Activated effector memory CD4-positive, alpha-beta T cell treated with anti-CD3 and anti-CD28 coated beads, Interleukin-2, amount 50 U/mL, for 16 hours (primary cell): Measurements from ENCODE around the gene CTSW.
A peak's percentile ranks its signal among the peaks of the same experiment; 100 is the strongest.
"Not testable (repeated sequence)": the region's sequence is repeated elsewhere in the genome, so short reads cannot be mapped to it uniquely, and the experiment has no call there.

ENCODE experiments used
- DNase-seq: peaks from one replicate; pipeline ENCODE4 v3.0.0-alpha.2; 2020

The CTSW gene

DNA sequence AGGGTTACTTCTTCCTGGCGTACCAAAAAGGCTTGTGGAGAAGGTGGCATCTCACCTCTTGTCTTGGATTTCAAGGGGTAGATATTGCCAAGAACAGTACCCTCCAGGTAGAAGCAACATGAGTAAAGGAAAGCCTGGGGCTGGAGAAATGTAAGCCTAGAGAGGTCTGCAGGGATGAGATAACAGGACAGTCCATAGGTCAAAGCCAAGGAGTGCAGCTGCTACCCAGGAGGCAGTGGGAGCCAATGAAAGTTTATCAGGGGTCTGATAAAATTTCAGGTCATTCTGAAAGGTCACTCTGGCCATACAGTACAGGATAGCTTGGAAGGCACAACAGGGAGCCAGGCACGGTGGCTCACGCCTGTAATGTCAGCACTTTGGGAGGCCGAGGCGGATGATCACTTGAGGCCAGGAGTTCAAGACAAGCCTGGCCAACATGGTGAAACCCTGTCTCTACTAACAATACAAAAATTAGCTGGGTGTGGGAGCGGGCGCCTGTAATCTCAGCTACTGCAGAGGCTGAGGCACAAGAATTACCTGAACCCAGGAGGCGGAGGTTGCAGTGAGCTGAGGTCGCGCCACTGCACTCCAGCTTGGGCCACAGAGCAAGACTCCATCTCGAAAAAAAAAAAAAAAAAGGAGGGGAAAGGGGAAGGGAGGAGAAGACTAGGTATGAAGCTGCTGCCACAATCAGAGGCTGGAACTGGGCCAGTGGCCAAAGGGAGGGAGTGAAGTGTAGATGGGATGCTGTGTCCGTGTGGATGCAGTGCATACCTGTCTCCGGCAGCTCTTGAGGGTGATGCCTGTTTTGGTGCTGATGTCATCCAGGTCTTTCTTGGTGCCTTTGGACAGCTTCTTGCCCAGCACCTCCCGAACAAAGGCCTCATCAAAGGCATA, 7.4 kb downstream of the CTSW start:
- DNase-seq = no peak

DNA sequence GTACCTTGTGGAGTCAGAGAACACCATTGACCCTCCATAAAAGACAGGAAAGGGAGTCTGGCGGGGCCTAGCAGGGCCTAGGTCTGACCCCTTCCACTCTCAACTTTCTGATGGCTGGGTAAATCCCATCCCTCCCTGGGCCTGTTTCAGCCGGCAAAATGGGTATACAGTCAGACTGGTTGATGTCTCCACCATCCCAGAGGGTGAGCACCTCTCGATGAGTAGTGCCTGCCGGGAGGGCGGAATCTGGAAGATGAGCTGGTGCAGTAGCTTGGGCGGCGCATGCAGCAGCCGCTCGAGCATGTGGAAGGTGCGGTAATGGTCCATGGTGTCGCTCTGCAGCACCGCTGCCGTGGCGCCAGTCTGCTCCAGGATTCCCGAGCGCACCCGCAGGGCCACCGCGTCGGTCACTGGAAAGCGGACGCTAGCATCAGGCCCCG, 8.1 kb downstream of the CTSW start:
- no peak for DNase-seq

DNA sequence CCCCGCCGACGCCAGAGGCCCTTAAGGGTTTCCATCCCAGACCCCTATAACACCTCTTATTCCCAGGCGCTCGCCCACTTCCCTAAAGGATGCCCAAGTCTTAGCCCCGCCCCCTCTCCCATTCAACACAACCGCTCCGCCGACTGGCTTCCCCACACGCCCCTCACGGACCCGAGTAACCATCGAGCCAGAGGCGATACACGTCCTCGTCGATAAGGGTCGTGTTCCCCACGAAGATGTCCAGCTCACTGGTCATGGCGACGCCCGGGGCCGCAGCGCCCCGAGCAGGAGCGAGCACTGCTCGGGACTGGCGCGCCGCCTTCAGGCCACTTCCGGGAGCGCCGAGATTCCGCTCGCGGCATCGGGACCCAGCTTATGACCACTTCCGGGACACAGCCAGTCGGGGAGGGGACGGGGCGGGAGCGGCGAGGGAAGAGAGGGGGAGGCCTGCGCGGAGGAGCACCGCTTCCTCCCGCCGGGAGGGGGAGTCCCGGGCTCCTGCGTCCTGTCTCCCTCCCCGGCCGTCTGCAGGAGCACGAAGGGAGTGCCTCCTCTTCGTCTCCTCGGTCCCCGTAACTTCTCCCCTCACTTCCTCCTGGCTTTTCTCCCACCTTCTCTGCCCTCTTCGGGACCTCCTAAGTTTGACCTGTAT, 8.7 kb downstream of the CTSW start, which contains the start of gene FIBP:
Gene FIBP, minus strand, starts transcription at position 309 of the 652 bp plus-strand sequence. Its CDS starts 53 bp downstream, at position 256.
- peak; percentile 98 for DNase-seq

DNA sequence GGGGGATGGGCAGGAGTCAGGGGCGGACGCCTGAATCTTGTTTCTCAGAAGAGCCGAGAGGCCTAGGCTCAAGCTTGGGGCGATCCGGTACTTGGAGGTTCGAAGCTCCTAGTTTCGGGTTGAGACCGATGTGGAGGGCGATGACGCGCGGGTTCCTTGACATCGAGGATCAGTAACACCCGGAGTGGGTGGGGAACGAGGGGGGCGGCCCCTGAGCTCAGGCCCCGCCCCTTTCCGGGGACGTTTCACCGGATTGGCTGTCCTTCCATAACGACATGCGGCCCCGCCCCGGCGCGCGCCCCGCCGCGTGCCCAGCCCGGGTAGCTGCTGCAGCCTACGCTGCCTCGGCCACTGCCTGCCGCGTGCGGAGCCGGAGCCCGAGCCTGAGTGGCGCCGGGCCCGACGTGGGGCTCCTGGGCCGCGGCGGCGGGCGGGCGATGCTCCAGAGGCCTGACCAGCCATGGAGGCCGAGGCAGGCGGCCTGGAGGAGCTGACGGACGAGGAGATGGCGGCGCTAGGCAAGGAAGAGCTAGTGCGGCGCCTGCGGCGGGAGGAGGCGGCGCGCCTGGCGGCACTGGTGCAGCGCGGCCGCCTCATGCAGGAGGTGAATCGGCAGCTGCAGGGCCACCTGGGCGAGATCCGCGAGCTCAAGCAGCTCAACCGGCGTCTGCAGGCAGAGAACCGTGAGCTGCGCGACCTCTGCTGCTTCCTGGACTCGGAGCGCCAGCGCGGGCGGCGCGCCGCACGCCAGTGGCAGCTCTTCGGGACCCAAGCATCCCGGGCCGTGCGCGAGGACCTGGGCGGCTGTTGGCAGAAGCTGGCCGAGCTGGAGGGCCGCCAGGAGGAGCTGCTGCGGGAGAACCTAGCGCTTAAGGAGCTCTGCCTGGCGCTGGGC, 10.9 kb downstream of the CTSW start, which contains the start of gene CCDC85B:
Gene CCDC85B, plus strand, starts transcription at position 350 of the 895 bp plus-strand sequence. Its CDS starts 111 bp downstream, at position 461.
- peak; percentile 99 for DNase-seq

DNA sequence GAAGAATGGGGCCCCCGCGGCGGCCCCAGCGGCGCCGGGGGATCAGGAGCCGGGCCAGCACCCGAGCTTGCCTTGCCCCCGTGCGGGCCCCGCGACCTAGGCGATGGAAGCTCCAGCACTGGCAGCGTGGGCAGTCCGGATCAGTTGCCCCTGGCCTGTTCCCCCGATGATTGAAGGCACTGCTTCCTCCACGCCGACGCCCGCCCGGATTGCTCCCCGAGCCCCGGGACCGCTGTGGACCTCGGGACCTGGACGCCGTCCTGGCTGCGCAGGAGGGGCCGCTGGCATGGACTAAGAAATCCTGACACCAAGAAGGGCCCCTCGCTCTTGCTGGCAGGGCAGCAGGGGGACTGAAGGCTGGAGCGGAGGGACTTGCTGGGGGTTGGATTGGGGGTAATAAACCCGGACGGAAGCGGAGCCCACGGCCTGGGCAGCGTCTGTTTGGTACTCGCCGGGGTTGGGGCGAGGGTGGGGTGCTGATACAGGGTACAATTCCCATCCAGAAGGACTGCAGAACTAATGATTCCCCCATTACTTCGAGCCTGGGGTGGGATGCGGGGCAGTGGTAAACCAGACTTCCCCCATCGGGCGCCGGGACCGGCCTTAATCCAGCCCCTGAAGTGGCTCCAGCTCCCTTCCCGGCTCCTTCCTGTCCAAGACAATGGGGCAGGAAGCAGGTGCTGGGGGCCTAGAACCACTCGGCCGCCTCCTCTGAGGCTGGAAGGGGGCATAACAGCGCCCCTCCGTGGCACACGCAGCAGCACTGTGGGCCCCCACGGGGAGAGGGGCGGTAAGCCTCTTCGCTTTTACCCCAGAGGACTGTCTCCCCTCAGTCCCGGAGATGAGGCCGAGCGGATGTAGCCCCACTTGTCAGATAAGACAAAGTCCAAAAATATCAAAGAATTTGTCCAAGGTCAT, 11.8 kb downstream of the CTSW start:
- DNase-seq = peak; percentile 74

DNA sequence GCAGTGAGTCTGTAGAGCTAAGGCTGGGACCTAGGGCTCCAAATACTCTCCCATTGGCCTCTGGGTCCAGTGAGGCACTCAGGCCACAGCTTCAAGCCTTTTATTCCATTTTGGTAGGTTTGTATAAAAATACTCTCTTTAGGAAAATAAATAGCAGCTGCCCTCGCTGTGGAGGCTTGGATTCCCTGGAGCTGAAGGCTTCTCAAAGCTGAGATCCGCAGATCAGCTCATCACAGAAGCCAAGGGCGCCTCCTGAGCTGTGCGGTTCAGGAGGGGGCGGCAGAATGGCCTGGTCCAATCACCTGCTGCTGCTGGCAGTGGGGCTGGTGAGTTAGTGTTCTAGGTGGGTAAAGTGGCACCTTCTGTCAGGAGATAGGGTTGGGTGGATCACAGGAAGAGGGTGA, 12.5 kb downstream of the CTSW start:
- DNase-seq = not testable (repeated sequence)

DNA sequence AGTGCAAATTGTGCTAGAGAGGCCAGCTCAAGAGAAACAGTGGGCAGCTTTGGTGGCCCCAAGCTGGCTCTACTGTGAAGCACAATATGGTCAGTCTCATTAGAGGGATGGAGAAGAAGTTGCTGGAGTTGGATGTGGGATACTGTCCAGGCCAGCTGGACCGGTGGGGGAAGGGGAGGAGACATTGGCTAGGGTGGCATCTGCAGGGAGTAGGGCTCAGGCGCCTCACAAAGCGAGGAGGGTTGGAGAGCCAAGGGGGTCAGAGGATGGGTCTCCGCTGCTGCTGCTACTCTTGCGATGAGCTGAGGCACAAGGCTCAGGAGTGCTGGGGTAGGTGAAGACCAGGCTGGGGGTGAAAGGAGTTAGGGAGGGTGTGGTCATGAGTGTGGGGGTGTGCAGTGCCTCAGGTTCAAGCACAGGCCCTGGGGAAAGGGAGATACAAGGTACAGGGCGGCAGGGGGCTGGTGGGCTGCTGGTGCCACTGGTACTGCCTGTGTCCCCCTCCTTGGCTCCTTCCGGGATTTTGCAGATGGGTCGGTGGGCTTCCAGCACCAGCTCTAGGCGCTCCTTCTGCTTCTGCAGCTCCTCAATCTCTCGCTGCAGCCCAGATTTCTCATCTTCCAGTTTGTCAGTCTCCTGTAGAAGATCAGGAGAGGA, 13.2 kb downstream of the CTSW start:
- no peak for DNase-seq

DNA sequence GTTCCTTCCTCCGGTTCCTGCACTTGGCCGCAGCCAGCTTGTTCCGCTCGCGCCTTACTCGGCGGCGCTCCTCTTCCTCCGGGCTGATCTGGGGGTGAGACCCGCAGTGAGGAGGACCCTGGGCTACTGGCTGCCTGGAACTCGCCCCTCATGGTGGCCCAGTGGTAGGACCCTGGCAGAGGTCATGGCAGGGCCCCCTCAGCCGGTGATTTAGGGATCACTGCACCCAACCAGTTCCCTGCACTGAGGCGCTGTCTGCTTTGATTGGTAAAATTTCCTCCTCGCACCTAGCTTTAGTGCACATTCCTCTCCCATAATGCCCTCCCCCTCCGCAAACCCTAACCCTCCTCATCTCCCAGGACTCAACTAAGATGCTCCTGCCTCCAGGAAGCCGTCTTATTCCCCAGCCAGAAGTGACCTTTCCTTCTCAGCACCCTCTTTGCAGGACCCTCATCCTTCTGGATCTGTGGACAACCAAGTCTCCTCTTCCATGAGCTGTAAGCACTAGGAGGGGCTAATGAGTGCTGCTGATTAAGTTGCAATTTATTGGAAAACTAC, 14.5 kb downstream of the CTSW start:
- peak; percentile 79 for DNase-seq

DNA sequence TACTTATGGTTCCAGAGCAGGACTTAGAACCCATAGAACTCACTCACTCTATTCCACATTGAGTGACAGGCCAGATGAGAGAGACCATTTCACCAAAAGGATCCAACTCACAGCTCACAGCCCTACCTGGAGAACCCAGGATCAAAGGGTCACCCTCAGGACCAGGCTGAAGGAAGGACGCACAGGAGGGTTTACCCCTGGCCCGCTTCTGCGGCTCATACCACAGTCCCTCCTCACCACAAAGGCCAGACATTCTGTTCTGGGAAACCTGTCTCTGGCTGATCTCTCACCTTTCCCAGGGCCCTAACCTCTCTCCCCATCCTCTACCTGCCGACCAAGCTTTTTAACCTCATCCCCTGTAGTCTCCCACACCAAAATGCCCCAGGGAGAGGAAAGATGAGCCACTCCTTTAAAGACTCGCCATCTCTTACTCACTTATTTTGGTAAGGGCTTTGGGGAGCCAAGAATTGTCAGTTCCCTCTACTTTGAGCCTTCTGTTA, 15.9 kb downstream of the CTSW start:
- DNase-seq = no peak

DNA sequence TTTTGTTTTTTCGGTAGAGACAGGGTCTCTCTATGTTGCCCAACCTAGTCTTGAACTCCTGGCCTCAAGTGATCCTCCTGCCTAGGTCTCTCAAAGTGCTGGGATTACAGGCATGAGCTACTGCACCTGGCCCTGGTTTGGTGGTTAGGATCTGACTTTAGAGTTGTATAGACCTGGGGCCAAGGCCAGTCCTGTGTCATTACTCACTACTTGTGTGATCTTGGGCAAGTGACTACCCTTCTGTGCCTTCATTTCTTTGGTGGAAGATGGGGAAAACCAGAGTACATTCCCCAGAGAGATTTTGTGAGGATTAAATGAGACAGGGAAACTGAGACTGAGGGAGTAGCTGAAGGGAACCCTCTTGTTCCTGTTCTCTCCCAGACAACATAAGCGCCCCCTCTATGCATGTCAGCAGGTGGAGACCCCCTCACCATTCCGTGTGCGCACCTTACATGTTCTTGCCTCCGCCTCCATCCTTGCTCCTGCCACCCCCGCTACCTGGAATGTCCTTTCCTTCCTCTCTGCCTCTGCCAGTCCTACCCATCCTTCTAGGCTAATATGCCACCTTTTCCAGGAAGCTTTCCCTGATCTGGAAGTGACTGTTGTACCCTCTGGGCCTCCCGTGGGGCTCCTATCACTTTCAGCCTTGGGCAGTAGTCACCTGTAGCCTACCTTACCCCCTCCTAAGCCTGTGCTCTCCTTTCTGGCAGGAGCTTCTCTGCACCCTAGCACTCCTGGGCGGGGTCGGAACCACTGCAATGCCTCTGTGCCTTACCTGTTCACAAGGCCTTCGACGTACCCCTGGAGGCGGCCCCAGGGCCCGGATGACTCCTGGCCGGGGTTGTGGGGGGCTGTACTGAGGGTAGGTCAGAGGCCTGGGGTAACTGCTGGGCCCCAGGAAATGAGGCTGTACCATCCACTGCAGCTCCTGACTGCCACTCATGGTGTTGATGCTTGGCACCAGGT, 16.7 kb downstream of the CTSW start:
- no peak for DNase-seq

DNA sequence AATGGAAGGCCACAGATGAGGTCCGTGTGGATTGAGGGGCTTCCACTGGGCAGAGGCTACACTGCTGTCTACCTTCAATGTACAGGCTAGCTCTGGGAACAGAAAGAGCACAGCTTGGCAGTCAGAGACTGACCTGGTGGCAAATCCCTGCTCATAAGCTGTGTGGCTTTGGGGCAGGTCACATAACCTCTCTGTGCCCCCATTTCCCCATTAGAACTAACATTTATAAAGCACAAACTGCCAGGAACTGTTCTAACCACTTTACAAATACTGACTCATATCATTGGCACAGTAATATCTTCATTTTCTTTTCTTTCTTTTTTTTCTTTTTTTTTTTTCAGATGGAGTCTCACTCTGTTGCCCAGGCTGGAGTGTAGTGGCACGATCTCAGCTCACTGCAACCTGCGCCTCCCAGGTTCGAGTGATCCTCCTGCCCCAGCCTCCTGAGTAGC, 17.4 kb downstream of the CTSW start:
- DNase-seq = no peak

DNA sequence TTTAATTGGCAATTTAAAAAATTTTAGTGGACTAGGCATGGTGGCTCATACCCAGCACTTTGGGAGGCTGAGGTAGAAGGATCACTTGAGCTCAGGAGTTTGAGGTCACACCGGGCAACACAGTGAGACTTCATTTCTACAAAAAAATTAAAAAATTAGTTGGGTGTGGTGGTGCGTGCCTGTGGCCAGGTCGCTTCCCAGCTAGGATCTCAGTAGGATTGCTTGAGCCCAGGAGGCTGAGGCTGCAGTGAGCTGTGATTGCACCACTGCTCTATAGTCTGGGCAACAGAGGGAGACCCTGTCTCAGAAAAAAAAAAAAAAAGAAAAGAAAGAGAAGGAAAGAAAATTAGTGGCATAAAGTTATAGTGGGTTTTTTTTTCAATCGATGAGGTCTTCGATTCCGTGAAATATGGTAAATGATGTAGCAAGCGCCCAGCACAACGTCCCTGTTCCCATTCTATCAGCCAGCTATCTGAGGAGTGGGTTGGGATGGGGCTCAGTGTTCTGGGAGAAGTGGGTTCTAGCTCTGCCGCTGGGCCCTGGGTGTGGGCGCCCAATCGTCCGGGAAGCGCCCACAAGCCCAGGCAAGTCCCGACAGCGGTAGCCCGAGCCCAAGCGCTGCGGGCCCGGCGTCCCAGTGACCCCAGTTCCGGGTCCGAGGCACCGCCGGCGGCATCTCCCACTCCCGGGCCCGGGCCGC, 19.2 kb downstream of the CTSW start:
- DNase-seq = no peak

DNA sequence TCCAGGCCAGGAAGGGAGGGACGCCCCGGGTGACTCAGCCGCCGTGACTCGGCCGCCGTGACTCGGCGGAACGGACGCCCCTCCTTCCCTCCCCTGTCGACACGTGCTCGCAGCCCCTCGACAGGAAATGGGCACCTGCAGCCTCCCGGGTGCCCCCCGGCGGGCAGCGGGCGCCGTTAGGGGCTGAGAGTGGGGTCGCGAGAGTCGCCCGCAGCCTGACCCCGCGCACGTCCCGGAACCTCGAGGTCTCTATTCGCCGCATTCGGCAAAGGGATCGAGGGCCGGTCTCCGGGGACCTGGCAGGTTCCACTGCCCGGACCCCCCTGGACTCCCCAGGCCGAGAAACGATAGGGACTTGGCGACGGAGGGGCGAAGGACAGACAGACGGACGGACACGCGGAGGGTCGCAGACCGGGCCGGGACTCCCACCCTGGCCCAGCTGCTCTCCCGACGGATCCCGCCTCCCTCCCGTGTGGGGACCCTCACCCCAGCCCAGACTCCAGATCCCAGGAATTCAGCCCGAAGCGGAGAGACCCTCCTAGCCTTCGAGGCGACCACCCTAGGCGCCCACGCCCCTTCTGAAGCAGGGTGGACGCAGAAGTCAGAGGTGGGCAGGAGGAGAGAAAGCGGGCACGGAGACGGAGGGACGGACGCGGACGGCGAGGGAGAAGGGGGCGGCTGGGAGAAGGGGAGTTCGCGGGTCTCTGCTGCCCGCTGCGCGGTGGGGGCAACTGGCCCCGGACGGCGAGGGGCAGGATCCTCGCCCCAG, 19.9 kb downstream of the CTSW start:
- DNase-seq = peak; percentile 90

DNA sequence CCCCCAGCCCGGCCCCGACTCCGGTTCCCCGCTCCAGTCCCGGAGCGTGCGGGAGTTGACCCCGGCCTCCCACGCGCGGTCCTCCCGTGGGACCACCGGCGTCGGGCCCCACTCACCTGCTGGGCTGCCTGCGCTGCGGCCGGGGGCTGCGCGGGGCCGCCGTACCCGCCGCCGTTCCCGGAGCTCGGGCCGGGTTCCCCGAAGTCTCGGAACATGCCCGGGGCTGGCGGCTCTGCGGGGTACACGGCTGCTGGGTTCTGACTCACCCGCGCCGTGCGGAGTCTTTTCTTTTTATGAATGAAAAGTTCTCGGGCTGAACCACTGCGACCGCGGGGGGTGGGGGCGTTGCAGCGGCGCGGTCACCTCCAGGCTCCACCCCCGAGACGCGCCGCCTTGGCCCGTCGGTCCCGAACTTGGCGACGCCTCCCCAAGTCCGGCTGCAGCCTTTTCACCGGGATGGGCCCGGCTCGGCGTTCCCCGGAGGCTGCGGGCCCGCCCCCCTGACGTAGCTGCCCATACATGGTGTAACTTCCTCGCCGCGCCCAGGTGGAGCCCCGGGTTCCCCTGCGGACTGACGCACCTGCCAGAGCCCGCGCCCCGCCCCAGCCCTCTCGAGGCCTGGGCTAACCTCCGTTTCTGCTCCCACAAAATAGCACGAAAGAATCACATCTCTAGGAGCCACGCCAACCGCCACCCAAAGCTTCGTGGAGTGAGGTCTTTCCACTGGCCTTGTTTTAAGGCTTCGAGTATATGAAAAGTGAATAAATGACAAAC, 20.7 kb downstream of the CTSW start, which contains the start of gene FOSL1:
Gene FOSL1, minus strand, starts transcription at position 264 of the 774 bp plus-strand sequence. Its CDS starts 49 bp downstream, at position 215.
- DNase-seq = peak; percentile 98

DNA sequence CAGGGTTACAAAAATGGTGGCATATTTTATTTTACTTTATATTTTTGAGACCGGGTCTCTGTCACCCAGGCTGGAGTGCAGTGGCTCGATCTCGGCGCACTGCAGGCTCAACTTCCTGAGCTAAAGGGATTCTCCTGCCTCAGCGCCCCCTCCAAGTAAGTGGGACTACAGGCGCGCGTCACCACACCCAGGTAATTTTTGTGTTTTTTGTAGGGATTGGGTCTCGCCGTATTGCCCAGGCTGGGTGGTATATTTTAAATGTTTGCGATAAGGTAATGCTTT, 21.2 kb downstream of the CTSW start:
- DNase-seq = no peak

DNA sequence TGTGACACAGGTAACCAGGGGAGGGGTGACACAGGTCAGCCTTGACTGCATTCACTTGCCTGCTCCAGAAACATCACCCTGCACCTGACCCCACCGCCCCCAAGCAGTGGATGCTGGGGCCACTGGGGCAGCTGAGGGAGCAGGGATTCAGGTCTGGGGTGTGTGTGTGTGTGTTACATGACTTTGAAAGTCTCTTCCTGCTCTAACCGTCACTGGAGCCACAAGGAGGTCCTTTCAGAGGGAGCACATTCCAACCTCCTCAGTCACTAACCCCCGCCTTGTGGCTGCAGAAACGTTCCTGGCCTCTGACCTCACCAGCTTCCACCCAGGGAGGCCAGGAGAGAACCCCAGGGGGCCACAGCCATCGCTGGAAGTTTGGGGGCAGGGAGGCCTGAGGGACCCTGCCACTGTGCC, 23.4 kb downstream of the CTSW start:
- no peak for DNase-seq

DNA sequence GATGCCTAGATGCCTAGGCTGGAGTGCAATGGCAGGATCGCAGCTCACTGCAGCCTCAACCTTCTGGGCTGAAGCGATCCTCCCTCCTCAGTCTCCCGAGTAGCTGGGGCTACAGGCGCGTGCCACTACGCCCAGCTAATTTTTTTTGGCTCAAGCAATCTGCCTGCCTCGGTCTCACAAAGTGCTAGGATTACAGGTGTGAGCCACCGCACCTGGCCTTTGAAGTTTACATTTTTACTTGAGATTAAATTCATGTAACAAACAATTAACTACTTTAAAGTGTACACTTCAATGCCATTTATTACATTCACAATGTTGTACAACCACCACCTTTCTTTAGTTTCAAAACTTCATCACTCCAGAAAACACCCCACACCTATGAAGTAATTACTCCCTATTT, 24.1 kb downstream of the CTSW start:
- no peak for DNase-seq
